ENCODE results near the gene TRMT2B.
"Not testable (repeated sequence)": the region's sequence is repeated elsewhere in the genome, so short reads cannot be mapped to it uniquely, and the experiment has no call there.

The TRMT2B gene, protein sequence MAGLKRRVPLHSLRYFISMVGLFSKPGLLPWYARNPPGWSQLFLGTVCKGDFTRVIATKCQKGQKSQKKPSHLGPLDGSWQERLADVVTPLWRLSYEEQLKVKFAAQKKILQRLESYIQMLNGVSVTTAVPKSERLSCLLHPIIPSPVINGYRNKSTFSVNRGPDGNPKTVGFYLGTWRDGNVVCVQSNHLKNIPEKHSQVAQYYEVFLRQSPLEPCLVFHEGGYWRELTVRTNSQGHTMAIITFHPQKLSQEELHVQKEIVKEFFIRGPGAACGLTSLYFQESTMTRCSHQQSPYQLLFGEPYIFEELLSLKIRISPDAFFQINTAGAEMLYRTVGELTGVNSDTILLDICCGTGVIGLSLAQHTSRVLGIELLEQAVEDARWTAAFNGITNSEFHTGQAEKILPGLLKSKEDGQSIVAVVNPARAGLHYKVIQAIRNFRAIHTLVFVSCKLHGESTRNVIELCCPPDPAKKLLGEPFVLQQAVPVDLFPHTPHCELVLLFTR

DNA sequence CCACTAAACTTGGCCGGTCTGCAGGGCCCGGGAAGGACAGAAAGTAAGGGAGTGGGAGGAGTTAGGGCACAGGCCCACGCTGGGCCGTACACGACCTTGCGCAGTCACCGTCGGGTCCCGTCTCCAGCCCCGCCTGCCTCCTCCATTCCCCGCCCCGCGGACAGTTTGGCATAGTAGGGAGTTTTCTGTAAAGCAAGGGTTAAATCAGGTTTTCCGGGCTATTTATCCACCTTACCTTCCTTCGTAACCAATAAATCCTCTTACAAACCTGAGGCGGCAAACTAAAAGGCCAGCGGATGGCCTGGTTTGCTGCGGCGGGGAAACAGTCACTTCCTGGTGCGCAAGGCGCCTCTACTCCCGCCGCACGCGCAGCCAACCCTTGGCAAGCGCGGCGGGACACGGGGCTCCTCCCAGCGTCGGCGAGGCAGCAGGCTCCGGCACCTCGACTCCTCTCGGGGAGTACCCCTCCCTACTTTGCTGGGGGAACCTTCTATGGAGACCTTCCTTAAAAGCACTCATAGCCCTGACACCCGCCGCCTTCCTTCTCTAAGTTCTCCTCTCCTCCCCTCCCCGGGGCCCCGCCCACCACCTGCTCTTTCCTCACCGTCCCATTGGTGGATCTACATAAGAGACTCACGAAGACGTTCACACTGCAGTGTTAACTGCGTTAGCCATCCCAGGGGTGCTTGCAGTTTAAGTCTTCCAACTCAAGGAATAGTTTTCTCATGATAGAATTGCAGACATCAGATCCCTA is at the start of gene TRMT2B:
TRMT2B (minus strand) TSS at position 563 of the 754 bp plus-strand sequence. CDS start 9,822 bp downstream, outside the sequence.
- peak; percentile 63 for DNase-seq (ENCODE audit: low read depth)

DNA sequence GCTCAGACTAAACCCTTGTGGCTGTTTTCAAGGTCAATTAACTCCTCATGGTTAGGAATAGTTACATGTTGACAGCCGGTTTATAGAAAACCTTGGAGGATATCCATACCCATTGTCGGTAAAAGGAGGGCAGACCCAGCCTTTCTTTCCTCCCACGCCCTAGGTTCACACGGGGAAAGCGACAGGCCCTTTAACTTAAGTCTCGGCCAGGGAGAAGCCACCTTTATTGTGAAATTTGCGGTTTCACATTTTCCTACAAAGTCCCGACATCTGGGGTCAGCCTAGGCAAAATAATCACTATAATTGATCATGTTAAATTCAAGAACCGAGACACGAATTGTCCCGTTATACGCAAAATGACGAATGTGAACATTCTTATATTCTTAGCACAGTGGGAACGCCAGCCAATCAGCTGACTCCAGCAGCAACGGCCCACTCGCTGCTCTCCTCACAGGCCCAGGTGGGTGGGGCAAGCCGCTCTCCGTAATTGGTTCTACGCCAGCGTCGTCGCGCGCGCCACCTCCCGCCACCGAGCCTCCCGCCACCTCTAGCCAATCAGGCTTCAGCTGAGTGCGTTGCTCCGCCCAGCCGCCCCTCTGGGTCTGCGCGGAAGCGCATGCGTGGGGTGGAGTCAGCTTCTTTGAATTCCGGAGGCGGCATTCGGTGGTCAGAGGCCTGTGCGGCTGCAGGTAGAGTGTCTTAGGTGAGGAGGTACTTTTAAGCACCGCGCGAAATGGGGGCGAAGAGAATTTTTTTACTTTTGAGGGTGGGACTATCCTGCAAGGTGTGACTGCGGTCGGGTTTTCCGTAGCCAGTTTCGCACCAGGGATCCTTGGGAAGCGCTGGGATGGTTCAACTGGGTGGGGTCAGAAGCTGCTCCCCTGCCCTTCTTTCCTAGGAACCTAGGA is 45.9 kb upstream of the TRMT2B start, which contains the start of gene CENPI:
CENPI (plus strand) TSS at position 659 of the 908 bp plus-strand sequence. CDS start 2,867 bp downstream, outside the sequence.
- DNase-seq (ENCODE audit: low read depth), result peak; percentile 90

DNA sequence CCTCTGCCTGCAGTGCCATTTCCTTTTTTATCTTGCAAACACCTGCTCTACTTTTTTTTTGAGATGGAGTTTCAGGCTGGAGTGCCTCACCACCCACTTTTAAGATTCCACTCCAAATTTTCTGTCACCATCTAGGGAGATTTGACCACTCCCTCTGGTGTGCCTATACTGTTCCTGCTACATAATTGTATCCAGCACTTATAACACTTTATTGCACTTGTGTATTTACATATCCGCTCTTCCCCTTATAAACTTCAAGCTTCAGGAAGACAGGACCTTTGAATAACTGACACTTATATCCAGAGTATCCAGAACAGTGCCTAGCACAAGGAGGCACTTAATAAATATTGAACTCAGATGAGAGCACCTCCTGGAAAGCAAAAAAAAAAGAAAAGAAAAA is 39.9 kb upstream of the TRMT2B start:
- DNase-seq (ENCODE audit: low read depth), result no peak

DNA sequence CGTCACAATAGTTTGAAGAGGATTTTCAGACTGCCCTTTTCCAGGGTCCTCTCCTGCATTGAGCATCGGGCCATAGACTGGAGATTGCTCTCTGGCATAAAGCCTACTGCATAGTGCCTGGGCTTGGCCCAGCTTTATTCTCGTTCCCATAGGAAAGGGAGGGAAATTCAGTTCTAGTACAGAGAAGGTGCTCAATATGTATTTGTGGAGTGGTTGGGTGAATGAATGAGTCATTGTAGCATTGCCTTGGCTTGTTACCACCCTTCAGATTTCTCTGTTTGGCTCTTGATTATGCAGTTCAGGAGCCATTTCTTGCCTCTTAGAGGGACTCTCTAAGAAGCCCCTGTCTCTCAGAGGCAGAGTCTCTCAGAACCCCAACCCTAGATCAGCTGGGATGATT is 29.3 kb upstream of the TRMT2B start:
- no peak for DNase-seq (ENCODE audit: low read depth)

DNA sequence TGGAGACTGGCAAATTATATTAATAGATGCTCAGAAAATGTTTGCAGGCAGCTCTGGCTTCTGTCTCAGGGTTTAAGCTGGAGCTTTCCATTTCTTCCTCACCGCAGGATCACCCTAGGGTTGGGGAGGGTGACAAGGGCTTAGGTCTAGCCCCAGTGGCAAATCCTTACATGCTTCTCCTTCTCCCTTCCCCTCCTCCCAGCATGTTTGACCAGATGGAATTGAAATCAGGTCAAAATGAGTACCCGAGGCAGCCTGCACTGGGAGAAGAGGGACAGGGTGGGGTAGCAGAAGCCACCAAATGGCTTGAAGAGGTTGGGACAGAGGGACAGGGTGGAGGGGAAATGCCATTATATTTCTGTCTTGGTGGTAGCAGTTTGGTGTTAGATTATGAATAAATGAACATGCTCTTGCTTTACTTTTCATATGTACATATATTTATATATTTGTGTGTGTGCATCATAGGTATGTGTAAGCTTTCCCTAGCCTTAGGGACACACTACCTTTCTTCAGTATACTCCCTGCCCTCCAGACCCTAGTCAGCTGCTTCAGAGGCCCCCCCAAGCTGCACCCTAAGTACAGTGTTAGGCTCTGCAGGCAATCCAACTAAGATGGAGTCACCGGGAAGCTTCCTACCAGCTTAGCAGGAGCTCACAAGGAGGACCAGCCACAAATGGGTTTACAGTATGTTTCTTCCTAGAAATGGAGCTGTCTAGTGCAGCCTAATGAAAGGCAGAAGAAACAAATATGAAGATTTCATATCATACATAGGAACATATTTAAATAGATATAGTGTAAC is 28.6 kb upstream of the TRMT2B start:
- no peak for DNase-seq (ENCODE audit: low read depth)

DNA sequence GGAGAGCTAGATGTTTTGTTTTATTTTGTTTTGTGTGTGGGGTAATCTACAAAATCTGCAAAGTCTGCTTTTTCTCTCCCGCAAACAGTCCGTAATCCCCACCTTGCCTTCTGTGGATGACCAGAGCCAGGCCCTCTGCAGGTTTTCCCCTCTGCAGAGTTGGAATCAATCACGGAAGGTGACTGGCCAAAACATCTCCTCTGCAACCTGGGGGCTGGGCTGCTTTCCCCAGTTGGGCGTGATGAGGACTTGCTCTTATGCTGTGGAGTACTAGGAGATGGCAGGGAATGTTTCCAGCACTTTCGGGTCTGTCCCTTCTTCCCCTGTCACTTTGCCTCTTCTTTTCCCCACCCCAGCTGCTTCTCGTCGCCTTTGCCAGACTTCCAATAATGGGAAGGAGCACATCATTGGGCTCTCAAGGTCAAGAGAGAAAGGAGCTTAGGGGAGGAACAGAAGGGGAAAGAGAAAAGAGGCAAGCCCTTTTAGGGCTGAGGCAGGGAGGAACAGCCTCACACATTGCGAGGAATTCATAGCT is 27.9 kb upstream of the TRMT2B start:
- DNase-seq (ENCODE audit: low read depth), result no peak

DNA sequence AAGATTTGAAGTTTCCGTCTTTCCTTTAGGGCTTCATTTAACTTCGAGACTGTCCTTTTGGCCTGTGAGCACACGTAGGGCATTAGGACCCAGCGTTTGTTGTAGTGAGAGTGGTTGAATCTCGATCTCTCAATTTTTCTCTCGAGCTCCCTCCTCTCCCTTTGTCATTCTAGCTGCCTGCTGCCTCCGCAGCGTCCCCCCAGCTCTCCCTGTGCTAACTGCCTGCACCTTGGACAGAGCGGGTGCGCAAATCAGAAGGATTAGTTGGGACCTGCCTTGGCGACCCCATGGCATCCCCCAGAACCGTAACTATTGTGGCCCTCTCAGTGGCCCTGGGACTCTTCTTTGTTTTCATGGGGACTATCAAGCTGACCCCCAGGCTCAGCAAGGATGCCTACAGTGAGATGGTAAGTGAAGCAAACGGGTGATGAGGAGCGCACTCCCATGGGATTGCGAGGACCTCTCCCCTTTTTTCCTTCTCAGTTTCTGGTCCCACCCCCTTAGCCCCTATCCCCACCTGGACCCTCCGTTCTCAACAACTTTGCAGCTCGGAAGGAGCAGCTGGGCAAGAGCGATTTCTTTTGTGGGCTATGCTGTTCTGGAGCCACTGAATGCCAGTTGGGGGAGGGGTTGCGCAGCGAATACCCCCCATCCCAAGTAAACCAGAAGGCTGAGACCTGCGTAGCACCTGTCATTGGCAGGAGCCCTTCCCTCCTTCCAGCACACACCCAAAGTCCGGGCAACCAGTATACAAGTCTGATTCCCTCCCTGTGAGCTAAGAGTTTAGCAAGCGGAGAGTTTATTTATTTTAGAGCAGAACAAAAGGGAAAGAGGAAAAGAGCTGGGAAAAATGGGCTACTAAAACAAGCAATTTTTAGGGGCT is 27.0 kb upstream of the TRMT2B start, which contains the start of gene TMEM35A:
TMEM35A (plus strand) TSS at position 164 of the 883 bp plus-strand sequence; CDS start at position 288, 124 bp downstream.
- no peak for DNase-seq (ENCODE audit: low read depth)

DNA sequence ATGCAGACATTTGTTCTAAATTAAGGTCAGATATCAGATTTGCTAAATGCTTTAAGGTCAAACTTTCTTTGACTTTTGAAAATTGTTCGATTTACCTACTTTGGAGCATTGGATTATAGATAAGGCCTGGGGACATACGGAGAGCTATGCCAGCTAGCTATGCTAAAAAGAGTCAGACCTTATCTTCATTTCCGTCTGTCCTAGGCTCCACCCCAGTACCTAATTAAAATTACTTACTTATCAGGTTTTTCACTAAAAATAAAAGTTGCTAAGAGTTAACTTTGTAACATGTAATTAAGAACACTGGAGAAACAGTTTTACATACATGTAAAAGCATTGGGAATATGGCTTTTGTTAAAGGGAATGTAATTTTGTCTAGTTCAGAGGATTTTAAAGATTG is 19.7 kb upstream of the TRMT2B start:
- no peak for DNase-seq (ENCODE audit: low read depth)

DNA sequence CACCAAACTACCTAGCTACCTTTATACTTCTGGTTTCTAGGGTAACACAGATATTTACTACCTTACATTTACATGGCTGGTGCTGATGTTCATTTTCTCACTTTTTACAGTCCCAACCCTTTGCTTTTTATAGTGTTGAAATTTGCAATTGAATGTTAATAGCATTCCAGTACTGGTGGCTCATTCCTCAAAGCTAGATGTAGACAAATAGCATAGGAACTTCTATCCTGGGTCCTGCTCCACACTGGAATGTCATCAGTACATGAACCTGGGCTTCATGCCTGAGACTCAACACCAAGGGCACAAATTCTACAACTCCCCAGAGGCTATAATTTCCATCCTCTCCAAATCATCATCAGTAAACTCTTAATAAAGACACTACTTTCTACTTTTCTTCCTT is 10.3 kb upstream of the TRMT2B start:
- no peak for DNase-seq (ENCODE audit: low read depth)

DNA sequence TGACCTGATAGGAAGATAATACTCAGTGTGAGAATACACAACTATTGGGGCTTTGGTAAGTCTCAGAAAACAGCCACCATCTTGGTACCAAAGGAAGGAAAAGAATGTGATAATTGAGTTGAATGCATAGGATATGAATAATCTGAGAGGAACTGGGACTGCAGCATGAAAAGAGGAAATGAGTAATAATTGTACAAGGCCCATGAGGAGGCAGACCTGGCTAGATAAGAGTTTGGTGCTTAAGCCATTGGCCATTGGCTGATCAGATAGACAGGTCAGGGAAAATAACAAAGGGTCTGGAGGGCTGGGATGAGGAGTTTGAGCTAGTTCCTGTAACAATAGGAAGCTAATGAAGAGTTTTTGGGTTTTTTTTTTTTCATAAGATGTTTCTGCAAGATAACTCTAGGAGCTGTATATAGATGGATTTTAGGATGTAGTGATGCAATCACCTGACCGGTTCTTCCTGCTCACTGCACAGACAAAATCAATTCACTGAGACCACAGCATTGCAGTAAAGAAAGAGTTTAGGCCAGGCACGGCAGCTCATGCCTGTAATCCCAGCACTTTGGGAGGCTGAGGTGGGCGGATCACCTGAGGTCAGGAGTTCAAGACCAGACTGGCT is 5.3 kb upstream of the TRMT2B start:
- no peak for DNase-seq (ENCODE audit: low read depth)

DNA sequence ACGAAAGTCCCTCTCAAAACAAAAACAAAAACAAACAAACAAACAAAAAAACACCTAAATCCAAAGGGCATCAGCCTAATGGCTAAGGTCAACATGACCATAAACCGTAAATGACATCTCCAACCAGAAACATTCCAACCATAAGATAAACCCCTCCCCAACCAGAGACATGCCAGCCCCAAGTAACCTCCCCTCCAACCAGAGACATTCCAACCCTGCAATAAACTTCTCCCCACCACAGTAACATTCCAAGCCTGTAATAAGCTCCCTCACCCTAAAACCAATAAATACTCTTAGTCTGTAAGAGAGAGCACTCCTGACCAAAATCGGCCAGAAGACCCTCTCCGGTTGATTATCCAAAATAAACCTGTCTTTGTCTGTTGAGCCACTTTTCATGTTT is 4.6 kb upstream of the TRMT2B start:
- not testable (repeated sequence) for DNase-seq (ENCODE audit: low read depth)

DNA sequence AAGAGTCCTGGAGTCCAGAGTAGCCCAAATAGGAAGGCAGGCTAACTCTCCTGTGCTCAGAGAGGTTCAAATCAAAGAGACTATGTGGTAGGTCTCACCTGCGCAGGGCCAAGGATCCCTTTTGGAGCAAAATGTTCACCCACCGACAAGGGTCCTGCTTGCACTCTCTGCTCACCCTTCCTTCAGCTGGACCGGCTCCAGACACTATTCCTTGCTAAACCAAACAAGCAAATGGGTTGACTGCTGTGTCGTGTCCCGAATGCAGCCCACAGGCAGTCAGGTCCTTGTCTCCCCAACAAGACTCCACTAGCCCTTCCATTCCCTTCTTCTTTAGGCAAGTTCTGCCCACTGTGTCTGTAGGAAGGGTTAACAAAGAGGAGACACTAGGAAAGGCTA is 760 bp downstream of the TRMT2B start:
- no peak for DNase-seq (ENCODE audit: low read depth)

DNA sequence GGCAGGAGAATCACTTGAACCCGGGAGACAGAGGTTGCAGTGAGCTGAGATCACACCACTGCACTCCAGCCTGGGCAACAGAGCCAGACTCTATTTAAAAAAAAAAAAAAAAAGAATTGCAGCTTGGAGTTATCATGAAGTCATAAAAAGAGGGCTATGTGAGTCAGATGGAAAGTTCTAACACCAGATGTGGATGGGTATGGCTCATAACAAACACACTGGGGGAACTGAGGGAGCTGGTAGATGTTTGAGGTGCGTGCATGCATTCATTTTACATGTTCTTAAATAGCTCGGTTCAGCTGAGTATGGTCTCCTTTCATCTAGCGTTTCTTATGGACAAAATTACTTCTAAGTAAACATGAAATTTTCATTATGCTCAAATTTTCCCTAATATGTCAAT is 11.7 kb downstream of the TRMT2B start:
- no peak for DNase-seq (ENCODE audit: low read depth)

DNA sequence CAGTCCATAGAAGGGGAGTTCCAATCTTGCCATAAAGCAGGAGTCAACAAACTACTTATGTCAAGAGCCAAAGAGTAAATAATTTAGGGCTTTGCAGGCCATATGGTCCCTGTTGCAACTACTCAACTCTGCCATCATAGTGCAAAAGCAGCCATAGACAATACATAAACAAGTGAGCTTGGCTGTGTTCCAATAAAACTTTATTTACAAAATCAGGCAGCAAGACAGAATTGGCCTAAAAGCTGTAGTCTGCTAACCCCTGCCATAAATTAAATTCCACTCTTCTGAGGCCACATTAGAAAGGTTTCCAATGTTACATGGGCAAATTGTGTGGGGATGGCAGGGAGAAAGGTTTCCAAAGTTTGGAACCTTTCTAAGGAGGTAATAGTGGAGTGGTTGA is 14.7 kb downstream of the TRMT2B start:
- no peak for DNase-seq (ENCODE audit: low read depth)

DNA sequence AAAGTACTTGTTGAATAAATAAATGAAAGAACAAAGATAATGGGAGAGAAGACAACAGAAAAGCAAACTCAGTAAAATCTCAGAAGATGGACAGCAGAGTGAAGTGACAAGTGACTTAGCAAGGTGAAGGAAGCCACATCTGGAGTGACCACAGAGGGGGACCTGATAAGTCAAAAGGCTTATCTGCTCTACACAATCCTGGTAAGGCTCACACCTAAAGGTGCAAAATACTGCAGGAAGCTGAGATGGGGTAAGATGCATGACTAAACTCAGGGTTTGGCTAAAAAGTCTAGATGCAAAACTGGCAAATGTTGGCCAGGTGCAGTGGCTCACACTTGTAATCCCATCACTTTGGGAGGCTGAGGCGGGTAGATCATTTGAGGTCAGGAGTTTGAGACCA is 22.2 kb downstream of the TRMT2B start:
- DNase-seq (ENCODE audit: low read depth), result no peak

DNA sequence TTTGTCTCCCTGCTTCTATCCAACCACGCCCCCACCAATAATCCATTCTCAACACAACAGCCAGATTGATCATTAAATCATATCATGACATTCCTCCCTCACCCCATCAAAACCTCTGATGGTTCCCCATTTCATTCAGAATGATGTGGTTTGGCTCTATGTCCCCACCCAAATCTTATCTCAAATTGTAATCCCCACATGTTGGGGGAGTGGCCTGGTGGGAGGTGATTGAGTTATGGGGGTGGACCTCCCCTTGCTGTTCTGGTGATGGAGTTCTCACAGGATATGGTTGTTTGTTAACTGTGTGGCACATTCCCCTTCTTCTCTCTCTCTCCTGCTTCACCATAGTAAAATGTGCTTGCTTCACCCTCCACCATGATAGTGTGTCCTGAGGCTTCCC is 23.3 kb downstream of the TRMT2B start:
- no peak for DNase-seq (ENCODE audit: low read depth)

DNA sequence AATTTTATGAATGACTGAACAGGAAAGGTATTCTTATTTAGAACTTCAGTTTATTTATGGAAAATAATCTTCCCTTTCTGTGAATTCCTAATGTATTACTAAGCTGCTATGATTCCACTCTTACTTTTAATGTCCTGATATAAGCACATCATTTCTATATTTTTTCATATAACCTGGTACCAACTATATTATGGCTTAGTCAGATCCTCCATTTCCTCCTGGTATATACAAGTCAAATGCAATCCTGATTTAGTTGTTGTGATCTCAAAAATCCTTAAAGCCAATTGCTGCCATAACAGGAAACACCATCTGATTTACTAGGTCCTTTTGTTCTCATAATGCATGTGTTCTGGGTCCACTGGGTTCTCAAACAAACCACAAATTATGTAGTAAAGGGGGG is 26.8 kb downstream of the TRMT2B start:
- DNase-seq (ENCODE audit: low read depth), result no peak

DNA sequence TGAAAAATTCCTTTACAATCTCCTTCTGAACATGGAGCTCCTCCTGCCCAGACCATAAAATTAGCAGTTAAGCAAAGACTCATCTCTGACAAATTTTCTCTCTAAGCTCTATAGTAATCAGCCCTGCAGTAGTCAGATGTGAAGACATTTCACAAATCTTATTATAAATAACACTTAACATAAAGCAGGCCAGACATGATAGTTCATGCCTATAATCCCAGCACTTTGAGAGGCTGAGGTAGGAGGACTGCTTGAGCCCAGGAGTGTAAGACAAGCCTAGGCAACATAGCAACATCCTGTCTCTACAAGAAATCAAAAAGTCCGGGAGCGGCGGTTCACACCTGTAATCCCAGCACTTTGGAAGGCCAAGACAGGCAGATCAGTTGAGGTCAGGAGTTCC is 29.9 kb downstream of the TRMT2B start:
- DNase-seq (ENCODE audit: low read depth), result no peak

DNA sequence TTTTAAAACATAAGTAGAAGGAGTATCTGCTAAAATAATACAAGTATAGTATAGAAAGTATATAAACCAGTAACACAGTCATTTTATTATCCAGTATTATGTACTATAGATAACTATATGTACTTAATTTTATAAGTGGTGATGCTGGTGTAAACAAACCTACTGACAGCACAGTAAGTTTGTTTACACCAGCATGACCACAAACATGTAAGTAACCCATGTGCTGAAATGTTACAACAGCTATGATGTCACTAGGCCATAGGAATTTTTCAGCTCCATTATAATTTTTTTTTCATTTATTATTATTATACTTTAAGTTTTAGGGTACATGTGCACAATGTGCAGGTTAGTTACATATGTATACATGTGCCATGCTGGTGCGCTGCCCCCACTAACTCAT is 39.9 kb downstream of the TRMT2B start:
- DNase-seq (ENCODE audit: low read depth), result not testable (repeated sequence)

Data from activated T-helper 1 cell treated with Interleukin-2 at 50 U/mL for 16 hours (primary cell).